ENCODE data around the gene DUSP3. TPM values are rescaled to one million over a fixed set of nuclear protein-coding genes. Genes with fewer than 3 reads are reported as not detected.

Gene DUSP3
- total and polyA plus RNA-seq, 2 donors (not counting 1 experiment from before 2014, with no cell fraction given): 8.9 to 18.2 TPM

GRCh38 chr17:43736389-43736788 lies 42.4 kb downstream of the DUSP3 start:
- Histone ChIP-seq H3K36me3 (replicated peaks in 1 of 2; ENCODE audit: control extremely low read depth in 1 of 2, control insufficient read depth in 1 of 2, extremely low read depth in 1 of 2, insufficient read depth in 2 of 2, low read length in 1 of 2) (no peaks in the 10 kb centered on the region), H4K20me1 (ENCODE audit: control insufficient read depth, insufficient read depth, low read length, poor library complexity, severe bottlenecking) (no peaks in the 10 kb centered on the region), H2AFZ (ENCODE audit: insufficient read depth, low read depth, low read length, poor library complexity, severe bottlenecking) (no peak overlapping the region), H3K9me3 (ENCODE audit: control extremely low read depth in 1 of 3, control insufficient read depth in 2 of 3, insufficient read depth in 1 of 3, low read length in 2 of 3) (no peaks in the 10 kb centered on the region), H3K4me3 (ENCODE audit: control extremely low read depth in 1 of 5, extremely low read depth in 1 of 5, insufficient read depth in 1 of 5, low read depth in 2 of 5, low read length in 4 of 5) (no peak overlapping the region), H3K79me2 (ENCODE audit: control insufficient read depth, insufficient read depth, low read length) (no peaks in the 10 kb centered on the region), H3K4me1 (ENCODE audit: control insufficient read depth in 2 of 2, insufficient read depth in 2 of 2, low read length in 2 of 2) (no peaks in the 10 kb centered on the region), H3K4me2 (replicated peaks; ENCODE audit: low read depth, low read length, poor library complexity, severe bottlenecking) (no peak overlapping the region), H3K27ac (ENCODE audit: low read length in 2 of 2) (no peak overlapping the region), H3K27me3 (replicated peaks in 1 of 4; ENCODE audit: control extremely low read depth in 1 of 4, control insufficient read depth in 3 of 4, insufficient read depth in 4 of 4, low read length in 3 of 4) (no peaks in the 10 kb centered on the region), H3K9ac (ENCODE audit: low read length) (no peak overlapping the region)
- intact Hi-C loops (cut with micrococcal nuclease): no loop called here
- WGBS (ENCODE audit: insufficient coverage): 70% methylated on average over 2 of the region's 2 CpGs
- no peak for TF ChIP-seq EZH2 (IDR thresholded peaks at IDR 0.05; ENCODE audit: borderline replicate concordance, insufficient read depth, low read depth, low read length, poor library complexity, severe bottlenecking)
- no peak for TF ChIP-seq CTCF (IDR thresholded peaks at IDR 0.05)
- ChIA-PET POLR2A (no interaction called here), CTCF (interaction anchor here (1.6 kb wide), 1 partner anchor 9 kb away, joined by 4 read pairs; no protein-coding TSS in a partner anchor)
- Mint-ChIP-seq H3K4me3 (no peak overlapping the region), H3K4me1 (no peaks in the 10 kb centered on the region), H3K9me3 (ENCODE audit: insufficient read depth) (peaks cover 4% of the 10 kb centered on the region), H3K27ac (no peak overlapping the region), H3K27me3 (peaks cover 34% of the 10 kb centered on the region)
- ATAC-seq (ENCODE audit: low read depth): no peak
- no peak for DNase-seq

- Histone ChIP-seq H3K9ac (ENCODE audit: low read length) (no peak overlapping the region), H3K36me3 (replicated peaks in 1 of 2; ENCODE audit: control extremely low read depth in 1 of 2, control insufficient read depth in 1 of 2, extremely low read depth in 1 of 2, insufficient read depth in 2 of 2, low read length in 1 of 2) (no peaks in the 10 kb centered on the region), H4K20me1 (ENCODE audit: control insufficient read depth, insufficient read depth, low read length, poor library complexity, severe bottlenecking) (no peaks in the 10 kb centered on the region), H3K27me3 (replicated peaks in 1 of 4; ENCODE audit: control extremely low read depth in 1 of 4, control insufficient read depth in 3 of 4, insufficient read depth in 4 of 4, low read length in 3 of 4) (no peaks in the 10 kb centered on the region), H3K4me2 (replicated peaks; ENCODE audit: low read depth, low read length, poor library complexity, severe bottlenecking) (no peak overlapping the region), H3K27ac (ENCODE audit: low read length in 2 of 2) (no peak overlapping the region), H3K4me3 (ENCODE audit: control extremely low read depth in 1 of 5, extremely low read depth in 1 of 5, insufficient read depth in 1 of 5, low read depth in 2 of 5, low read length in 4 of 5) (no peak overlapping the region), H3K4me1 (ENCODE audit: control insufficient read depth in 2 of 2, insufficient read depth in 2 of 2, low read length in 2 of 2) (no peaks in the 10 kb centered on the region), H2AFZ (ENCODE audit: insufficient read depth, low read depth, low read length, poor library complexity, severe bottlenecking) (no peak overlapping the region), H3K79me2 (ENCODE audit: control insufficient read depth, insufficient read depth, low read length) (no peaks in the 10 kb centered on the region), H3K9me3 (ENCODE audit: control extremely low read depth in 1 of 3, control insufficient read depth in 2 of 3, insufficient read depth in 1 of 3, low read length in 2 of 3) (no peaks in the 10 kb centered on the region)
- Mint-ChIP-seq H3K27ac (no peak overlapping the region), H3K4me3 (no peak overlapping the region), H3K27me3 (peaks cover 29% of the 10 kb centered on the region), H3K4me1 (no peaks in the 10 kb centered on the region), H3K9me3 (ENCODE audit: insufficient read depth) (peaks cover 4% of the 10 kb centered on the region)
- POLR2A ChIA-PET: no interaction called here
- no peak for TF ChIP-seq CTCF (IDR thresholded peaks at IDR 0.05)
- no peak for TF ChIP-seq EZH2 (IDR thresholded peaks at IDR 0.05; ENCODE audit: borderline replicate concordance, insufficient read depth, low read depth, low read length, poor library complexity, severe bottlenecking)
- WGBS (ENCODE audit: insufficient coverage): 96% methylated on average over 2 of the region's 5 CpGs
- ATAC-seq (ENCODE audit: low read depth): no peak
- no peak for DNase-seq
- CTCF ChIA-PET: interaction anchor here (0.8 kb wide), 1 partner anchor 39 kb away, joined by 3 read pairs; no protein-coding TSS in a partner anchor
- intact Hi-C loops (cut with micrococcal nuclease): no loop called here
Measured at GRCh38 chr17:43734376-43734775, 44.4 kb downstream of the DUSP3 start.
